Inflammatory macrophage treated with lipopolysaccharide for 1 hour (primary cell): ENCODE data around the gene CMTM6.
"Not testable (repeated sequence)": the region's sequence is repeated elsewhere in the genome, so short reads cannot be mapped to it uniquely, and the experiment has no call there.

Experiments used
- DNase-seq, 2 donors: peaks; one replicate each; pipeline ENCODE4 v3.0.0-alpha.2; 2020 to 2022

The CMTM6 gene

DNA sequence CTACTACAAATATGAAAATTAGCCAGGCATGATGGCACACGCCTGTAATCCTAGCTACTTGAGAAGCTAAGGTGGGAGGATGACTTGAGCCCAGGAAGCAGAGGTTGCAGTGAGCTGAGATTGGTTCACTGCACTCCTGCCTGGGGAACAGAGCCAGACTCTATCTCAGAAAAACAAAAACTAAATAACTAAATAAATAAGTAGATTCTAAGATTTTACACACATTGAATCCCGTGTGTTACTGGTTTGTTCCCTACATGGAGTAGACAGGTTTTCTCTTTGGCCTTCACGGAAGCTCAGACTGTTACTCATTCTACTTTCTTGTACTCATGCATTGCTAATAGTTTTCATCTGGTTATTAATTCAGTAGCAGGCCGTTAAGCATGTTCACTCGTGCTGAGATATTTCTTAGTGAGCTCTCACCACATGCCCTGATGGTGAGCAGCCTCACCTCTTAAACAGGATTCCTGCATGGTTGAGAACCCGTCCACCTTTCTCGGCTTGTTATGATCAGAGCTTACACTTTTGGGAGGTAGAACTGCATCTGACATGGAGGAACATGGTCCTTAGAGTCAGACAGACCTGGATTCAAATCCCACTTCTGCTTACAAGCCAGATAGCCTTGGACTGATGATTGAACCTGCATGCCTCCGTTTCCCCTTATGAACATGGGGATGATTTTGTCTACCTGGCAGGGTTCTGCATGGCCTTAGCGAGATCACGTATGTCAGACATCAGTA, 61.9 kb downstream of the CMTM6 start:
- DNase-seq: no peak

DNA sequence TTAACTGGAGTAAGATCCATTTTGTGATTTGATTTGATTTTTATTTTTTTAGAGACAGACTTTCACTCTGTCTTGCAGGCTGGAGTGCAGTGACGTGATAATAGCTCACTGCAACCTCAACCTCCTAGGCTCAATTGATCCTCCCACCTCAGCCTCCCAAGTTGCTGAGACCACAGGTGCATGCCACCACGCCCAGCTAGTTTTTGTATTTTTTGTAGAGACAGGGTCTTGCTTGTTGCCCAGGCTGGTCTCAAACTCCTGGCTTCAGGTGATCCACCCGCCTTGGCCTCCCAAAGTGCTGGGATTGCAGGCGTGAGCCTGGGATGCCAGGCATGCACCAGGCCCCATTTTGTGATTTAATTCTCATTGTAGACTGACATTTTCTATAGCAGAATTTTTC, 63.2 kb downstream of the CMTM6 start:
- DNase-seq: not testable (repeated sequence)

DNA sequence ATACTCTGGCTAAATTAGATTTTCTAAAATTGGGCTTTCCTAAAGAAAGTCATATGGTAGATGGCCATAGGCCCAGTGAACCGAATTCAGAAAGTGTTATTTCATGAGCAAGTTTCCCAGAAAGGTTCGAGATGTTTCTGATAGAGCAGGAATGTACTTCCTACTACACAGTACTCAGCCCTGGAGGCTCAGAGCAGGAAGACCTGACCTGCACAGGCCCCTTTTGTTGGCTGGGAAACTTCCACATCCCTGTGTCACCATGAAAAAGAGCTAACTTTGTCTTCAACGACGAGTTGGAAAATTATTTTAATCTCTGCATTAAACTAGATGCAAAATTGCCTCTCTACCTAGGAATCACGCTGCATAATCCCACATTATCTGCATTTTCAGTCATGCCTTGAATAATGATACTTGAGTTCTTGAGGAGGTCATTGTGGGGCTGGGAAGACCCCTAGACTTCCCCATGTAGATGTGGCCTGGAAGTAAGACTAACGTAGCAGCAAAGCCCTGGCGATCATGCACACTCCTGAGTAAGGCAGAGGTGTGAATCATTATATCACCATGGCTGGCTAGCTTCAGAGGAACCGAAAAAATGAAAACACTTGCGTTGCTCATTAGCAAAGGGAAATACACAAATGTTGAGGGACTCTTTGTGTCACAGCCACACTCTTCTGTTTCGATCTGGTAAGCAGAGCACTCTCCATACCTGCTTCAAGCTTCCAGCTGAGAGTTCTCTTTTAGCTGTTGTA, 63.9 kb downstream of the CMTM6 start:
- no peak for DNase-seq

DNA sequence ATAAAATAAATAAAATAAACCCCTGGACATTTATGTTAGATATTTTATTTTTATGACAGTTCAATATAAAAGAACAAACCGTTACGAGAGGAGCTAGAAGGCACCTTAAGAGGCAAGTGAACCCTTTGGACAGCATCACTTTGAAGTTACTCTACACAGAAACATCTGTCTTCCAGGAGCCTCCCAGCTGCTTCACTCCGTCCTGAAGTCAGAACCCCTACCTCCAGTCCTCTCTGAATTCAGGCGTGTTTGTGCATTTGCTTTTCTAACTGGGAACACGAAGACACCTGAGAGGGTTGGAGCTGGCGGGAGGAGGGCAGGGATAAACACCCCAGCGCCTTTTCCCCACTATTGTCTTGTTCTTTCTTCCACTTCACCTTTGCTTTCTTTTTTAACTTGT, 64.8 kb downstream of the CMTM6 start:
- DNase-seq: no peak

DNA sequence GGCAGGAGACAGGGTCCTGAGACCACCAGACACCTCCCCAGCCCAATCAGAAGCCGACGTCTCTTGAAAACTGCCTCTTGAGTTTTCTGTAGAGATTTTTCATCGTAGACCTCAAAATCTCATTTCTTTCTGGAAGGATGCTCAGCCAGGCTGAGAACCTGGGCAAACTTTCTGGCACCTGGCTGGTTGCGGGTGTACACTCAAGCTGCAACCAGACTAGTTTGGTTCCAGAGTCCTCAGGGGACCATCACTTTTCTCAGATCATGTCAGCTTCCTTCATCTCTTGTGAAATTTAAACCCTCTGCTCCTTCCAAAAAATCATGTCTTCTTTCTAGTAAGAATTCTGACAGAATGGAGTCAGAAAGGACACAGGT, 65.8 kb downstream of the CMTM6 start:
- no peak for DNase-seq

DNA sequence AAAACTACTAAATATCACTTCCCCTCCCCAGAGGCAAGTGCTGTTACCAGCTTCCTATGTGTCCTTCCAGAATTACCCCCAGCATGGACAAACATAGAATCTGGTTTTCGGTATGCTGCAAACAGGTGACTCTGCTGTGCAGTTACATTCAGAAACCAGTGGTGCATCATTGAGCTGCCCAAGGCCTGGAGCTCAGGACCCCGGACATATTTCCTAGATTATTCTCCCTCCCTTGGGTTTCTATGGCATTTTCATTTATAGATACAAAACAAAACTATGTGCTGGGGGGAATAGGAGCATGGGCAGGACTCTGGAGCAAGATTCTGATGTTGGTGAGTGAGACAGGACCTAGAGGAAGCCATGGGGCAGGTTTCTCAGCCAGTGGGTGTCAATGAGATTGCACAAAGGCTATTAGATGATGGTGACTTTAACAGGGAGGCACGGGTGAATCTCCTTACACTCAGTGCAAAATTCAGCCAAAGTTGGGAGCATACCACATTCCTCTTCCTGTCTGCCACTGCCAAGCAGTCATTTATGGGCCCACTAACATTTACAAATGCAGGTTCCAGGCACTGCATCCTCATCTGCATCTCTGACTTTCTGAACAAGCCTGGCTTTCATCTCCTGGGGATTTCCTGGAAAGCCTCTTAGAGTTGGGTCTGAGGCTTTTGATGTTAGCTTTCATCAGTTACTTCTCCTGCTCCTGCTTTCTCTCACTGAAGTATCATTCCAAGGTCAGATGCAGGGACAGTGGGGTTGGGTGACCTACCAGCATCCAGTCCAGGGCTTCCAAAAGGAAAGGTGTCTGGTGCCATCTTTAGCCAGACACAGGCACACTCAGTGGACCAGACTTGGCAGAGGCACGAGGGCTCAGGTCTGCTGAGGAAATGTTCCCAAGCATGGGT, 66.5 kb downstream of the CMTM6 start:
- no peak for DNase-seq

DNA sequence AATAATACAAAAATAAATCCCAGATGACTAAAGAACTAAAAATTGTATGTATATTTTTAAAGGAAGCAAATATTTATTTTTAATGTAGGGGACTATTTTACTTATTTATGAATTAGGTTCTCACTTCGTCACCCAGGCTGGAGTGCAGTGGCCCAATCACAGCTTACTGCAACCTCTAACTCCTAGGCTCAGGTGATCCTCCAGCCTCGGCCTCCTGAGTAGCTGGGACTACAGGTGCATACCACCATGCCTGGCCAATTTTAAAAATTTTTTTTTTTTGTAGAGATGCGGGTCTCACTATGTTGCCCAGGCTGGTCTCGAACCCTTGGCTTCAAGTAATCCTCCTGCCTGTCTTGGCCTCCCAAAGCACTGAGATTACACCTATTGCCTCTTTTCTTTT, 68.4 kb downstream of the CMTM6 start:
- DNase-seq: no peak

DNA sequence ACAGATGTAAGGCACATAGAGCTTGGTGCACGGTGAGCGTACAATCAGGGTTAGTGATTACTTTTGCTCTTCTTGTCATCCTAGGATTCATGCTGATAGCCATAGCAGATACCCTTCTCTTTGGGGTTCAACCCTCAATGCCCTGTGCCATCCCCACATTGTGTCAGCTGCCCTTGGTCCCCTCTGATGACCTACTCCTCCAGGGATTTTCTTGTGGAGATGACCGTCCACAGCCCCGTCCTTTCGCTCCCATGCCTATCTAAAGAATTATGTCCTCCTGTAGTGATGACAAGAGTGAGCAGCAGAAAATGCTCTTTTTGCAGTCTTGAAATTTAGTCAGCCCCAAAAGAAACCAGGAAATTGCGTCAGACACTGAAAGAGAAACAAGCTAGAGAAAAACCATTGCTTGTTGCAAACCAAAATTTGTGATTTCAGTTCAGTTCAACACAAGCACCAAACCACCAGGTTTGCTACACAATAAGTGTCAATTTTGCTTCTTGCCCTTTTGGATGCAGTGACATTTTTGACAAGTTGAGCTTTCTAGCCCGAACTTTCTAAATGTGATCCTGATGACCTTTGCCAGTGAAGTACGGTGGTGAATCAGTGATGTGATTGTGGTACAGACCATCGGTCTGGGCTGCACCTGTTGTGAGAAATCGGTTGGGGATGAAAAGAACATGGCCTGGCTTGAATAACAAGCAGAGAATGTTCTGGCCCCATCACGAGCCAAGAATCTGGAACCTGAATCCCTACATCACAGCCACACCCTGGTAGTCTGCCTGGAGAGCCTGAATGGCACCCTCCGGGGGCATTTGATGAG, 69.7 kb downstream of the CMTM6 start:
- peak; percentile 61 to 67 for DNase-seq

DNA sequence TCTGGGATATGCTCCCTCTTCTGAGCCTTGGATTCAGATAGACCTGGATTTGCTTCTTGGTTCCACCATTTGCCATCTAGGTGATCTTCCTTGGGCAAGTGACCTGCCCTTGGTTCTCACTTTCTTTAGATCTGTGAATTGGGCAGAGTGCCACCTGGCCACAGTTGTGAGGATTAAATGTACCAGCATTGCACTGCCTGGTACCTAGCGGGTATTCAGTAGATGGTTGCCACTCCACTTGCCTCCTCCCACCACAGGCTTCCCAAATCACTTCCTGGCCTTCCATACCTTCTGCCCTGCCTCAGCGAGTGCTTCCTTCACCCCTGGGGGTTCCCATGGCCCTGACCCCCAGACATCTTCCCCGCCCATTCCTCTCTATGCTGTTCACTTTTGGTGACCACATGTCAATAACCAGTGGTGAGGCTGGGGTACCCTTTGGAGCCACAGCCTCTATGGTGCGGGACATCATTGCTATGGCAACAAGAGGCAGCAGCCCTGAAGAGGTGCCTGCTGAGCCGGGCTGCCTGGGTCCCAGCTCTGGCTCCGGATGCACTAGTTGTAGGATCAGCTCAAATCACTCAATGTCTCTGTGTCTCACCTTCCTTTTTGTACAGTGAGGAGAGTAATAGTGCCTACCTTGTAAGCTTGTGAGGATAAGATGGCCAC, 70.5 kb downstream of the CMTM6 start:
- no peak for DNase-seq

DNA sequence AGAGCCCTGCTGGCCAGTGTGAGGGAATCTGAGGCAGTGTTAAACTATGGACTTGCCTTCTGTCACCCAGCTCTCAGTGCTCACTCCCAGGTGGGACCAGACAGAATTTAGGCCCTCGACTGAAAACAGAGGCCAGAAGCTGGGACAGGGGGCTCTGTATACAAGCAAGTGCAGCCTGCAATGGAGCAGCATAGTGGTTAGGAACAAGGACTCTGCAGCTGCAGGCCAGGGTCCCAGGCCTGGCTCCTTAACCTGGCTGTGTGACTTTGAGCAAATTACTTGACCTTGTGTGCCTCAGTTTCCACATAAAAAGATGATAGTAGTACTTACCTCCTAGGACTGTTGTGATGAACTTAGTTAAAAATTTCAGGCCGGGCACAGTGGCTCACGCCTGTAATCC, 71.2 kb downstream of the CMTM6 start:
- DNase-seq: no peak
